ENCODE results near the gene PPP1R12A. TPM values are rescaled to one million over a fixed set of nuclear protein-coding genes. Genes with fewer than 3 reads are reported as not detected.
A peak's percentile ranks its signal among the peaks of the same experiment; 100 is the strongest.

PPP1R12A gene
- total and polyA plus RNA-seq, 8 donors: 6.1 to 31.7 (median 14.8) TPM

- Histone ChIP-seq H3K4me1 (no peaks in the 10 kb centered on the region), H3K27ac (no peak overlapping the region), H3K4me3 (no peak overlapping the region), H3K36me3 (peaks cover 0 to 23% (median 0%) of the 10 kb centered on the region in 3 donors), H3K9me3 (no peaks in the 10 kb centered on the region), H3K27me3 (no peaks in the 10 kb centered on the region)
- no peak for ATAC-seq
- DNase-seq: no peak
- WGBS, 2 donors: 93 to 94% methylated on average over 4 of the region's 4 CpGs
- TF ChIP-seq CTCF (IDR thresholded peaks at IDR 0.05): no peak
- no peak for FAIRE-seq
- intact Hi-C loops (cut with DNase I): no loop called here
These were observed 93.5 kb downstream of the PPP1R12A start for GRCh38 chr12:79841248-79841877.

- Histone ChIP-seq H3K9me3 (no peaks in the 10 kb centered on the region), H3K4me3 (no peak overlapping the region), H3K4me1 (no peaks in the 10 kb centered on the region), H3K27ac (no peak overlapping the region), H3K27me3 (no peaks in the 10 kb centered on the region), H3K36me3 (peaks cover 0 to 6% (median 0%) of the 10 kb centered on the region in 3 donors)
- intact Hi-C loops (cut with DNase I): no loop called here
- no peak for FAIRE-seq
- no peak for TF ChIP-seq CTCF (IDR thresholded peaks at IDR 0.05)
- no peak for DNase-seq
- WGBS, 2 donors: 97 to 100% methylated on average over 3 of the region's 3 CpGs
- no peak for ATAC-seq
These were observed 96.5 kb downstream of the PPP1R12A start for GRCh38 chr12:79838359-79838758.

- H3K36me3 ChIP-seq: peaks cover 0 to 6% (median 0%) of the 10 kb centered on the region in 3 donors
- H3K4me3 ChIP-seq: no peak overlapping the region
- no peaks in the 10 kb centered on the region for H3K27me3 ChIP-seq
- no peaks in the 10 kb centered on the region for H3K4me1 ChIP-seq
- DNase-seq (no peak), FAIRE-seq (no peak), ATAC-seq (no peak)
- intact Hi-C loops (cut with DNase I): no loop called here
- no peak for TF ChIP-seq CTCF (IDR thresholded peaks at IDR 0.05)
- H3K9me3 ChIP-seq: no peaks in the 10 kb centered on the region
- 97 to 98% methylated on average over 5 of the region's 5 CpGs for WGBS, 2 donors
- no peak overlapping the region for H3K27ac ChIP-seq
These were observed 97.3 kb downstream of the PPP1R12A start for GRCh38 chr12:79837575-79837974.

GRCh38 chr12:79835377-79835843 is 99.5 kb downstream of the PPP1R12A start:
- Histone ChIP-seq H3K9me3 (no peaks in the 10 kb centered on the region), H3K4me1 (no peaks in the 10 kb centered on the region), H3K4me3 (no peak overlapping the region), H3K27ac (no peak overlapping the region), H3K36me3 (peaks cover 0 to 6% (median 0%) of the 10 kb centered on the region in 3 donors), H3K27me3 (no peaks in the 10 kb centered on the region)
- DNase-seq (no peak), ATAC-seq (no peak), FAIRE-seq (no peak)
- intact Hi-C loops (cut with DNase I): no loop called here
- 90 to 96% methylated on average over 2 of the region's 2 CpGs for WGBS, 2 donors
- TF ChIP-seq CTCF (IDR thresholded peaks at IDR 0.05): no peak

GRCh38 chr12:79834712-79835376 is 100.1 kb downstream of the PPP1R12A start:
- H3K4me1 ChIP-seq: no peaks in the 10 kb centered on the region
- no peaks in the 10 kb centered on the region for H3K9me3 ChIP-seq
- WGBS, 2 donors: 74 to 75% methylated on average over 3 of the region's 3 CpGs
- H3K4me3 ChIP-seq: no peak overlapping the region
- no peak for DNase-seq
- no peak overlapping the region for H3K27ac ChIP-seq
- TF ChIP-seq CTCF (IDR thresholded peaks at IDR 0.05): no peak
- no peaks in the 10 kb centered on the region for H3K27me3 ChIP-seq
- peaks cover 0 to 6% (median 0%) of the 10 kb centered on the region in 3 donors for H3K36me3 ChIP-seq
- intact Hi-C loops (cut with DNase I): no loop called here
- ATAC-seq: peak in 2 of 4 donors; percentile 59 to 74
- no peak for FAIRE-seq
